Fibroblast of mammary gland (primary cell): ENCODE data around the gene KRT13.

Source experiments
- DNase-seq: peaks from one replicate; pipeline ENCODE4 v3.0.0-alpha.2; 2010; ENCODE audit warnings: low read depth
- H3K4me3 ChIP-seq: 2 replicates; pipeline ENCODE4 v1.5.1; 2011; ENCODE audit warnings: low read depth, mild to moderate bottlenecking, low read length, moderate library complexity; ENCODE audit not compliant: control insufficient read depth
- TF ChIP-seq, protein P1 (sequence below): conservative IDR thresholded peaks from 2 replicates; pipeline ENCODE4 v1.5.1; 2011; ENCODE audit warnings: low read depth, low read length, inconsistent platforms; ENCODE audit not compliant: control insufficient read depth, insufficient read depth

Gene KRT13

DNA sequence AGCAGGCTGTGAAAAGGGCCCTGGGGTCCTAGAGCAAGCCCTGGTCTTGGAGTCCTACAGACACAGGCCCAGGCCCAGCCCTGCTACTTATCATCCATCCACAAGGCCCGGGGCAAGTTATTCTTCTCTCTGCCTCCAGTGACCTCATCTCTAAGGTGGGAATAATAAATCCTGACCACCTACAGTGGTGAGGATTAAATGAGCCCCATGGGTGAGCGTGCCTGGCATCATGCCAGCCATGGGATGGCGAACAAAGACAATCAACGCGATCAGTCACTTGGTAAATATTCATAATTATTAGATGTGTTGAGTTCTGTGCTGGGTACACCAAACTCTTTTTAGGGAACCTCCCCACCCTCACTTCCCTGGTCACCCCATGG, 7.7 kb upstream of the KRT13 start:
- no peak for DNase-seq
- TF ChIP-seq, protein P1, sequence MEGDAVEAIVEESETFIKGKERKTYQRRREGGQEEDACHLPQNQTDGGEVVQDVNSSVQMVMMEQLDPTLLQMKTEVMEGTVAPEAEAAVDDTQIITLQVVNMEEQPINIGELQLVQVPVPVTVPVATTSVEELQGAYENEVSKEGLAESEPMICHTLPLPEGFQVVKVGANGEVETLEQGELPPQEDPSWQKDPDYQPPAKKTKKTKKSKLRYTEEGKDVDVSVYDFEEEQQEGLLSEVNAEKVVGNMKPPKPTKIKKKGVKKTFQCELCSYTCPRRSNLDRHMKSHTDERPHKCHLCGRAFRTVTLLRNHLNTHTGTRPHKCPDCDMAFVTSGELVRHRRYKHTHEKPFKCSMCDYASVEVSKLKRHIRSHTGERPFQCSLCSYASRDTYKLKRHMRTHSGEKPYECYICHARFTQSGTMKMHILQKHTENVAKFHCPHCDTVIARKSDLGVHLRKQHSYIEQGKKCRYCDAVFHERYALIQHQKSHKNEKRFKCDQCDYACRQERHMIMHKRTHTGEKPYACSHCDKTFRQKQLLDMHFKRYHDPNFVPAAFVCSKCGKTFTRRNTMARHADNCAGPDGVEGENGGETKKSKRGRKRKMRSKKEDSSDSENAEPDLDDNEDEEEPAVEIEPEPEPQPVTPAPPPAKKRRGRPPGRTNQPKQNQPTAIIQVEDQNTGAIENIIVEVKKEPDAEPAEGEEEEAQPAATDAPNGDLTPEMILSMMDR, result no peak
- H3K4me3 ChIP-seq, result no peak overlapping the region

DNA sequence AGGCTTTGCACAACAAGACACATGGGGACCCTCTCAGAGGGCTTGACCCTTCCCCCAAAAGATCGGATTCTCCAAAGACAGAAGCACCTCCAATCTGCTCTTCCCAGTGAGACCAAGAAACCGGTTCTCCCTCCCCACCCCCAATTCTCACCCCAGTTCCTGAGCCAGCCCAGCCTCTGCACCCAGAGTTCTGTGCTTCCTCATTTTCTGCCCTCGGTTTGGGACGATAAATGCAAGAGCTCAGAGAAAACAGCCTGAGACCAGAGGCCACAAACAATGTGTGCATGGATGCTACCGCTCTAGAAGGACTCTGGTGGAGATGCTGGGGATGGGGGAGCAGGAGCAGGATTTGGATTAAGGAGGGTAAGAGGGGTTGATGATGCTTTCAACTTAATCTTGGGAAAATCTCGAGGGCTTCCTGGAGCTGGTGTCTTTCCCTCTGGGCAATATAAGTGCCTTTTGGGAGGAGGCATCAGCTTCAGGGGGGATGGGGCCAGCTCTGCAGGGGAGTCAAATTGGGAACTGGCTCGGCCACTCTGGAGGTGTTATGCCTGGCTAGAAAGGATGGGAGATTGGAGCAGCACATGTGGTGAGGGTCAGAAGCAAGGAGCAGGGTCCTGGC, 7.2 kb upstream of the KRT13 start:
- TF ChIP-seq, protein P1, result no peak
- H3K4me3 ChIP-seq, result no peak overlapping the region
- no peak for DNase-seq

DNA sequence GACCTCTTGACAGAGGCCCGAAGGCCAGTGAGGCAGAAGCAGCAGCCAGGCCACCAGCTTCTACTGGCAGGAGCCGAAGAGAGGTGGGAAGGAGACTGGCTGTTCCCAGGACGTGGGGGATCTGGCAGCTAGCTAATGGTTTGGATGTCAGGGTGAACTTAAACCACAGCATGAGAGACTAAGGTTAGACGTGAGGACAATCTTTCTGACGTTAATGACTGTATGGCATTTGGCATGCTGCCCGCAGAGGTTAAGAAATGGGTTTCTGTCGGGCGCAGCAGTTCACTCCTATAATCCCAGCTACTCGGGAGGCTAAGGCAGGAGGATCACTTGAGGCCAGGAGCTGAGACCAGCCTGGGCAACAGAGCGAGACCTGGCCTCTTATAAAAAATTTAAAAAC, 6.3 kb upstream of the KRT13 start:
- TF ChIP-seq, protein P1, result no peak
- H3K4me3 ChIP-seq, result no peak overlapping the region
- DNase-seq, result no peak

DNA sequence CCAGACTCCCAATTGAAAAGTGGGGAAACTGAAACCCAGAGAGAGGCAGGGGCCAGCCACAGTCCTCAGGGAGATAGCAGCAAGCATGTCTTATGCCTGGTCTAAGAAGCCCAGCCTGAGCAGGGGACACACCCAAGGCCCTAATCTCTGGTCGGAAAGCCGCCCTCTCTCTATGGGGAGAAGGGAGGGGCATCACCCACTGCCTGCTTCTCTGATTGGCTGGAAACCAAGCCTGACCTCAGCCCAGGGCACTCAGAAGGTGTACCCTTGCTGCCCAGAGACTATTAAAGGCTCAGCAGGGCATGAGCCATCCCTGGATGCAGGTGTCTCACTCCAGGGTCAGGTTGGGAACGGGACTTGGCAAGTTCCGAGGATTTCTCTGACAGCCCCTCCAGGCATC, 5.7 kb upstream of the KRT13 start:
- no peak overlapping the region for H3K4me3 ChIP-seq
- DNase-seq, result no peak
- TF ChIP-seq, protein P1, result no peak

DNA sequence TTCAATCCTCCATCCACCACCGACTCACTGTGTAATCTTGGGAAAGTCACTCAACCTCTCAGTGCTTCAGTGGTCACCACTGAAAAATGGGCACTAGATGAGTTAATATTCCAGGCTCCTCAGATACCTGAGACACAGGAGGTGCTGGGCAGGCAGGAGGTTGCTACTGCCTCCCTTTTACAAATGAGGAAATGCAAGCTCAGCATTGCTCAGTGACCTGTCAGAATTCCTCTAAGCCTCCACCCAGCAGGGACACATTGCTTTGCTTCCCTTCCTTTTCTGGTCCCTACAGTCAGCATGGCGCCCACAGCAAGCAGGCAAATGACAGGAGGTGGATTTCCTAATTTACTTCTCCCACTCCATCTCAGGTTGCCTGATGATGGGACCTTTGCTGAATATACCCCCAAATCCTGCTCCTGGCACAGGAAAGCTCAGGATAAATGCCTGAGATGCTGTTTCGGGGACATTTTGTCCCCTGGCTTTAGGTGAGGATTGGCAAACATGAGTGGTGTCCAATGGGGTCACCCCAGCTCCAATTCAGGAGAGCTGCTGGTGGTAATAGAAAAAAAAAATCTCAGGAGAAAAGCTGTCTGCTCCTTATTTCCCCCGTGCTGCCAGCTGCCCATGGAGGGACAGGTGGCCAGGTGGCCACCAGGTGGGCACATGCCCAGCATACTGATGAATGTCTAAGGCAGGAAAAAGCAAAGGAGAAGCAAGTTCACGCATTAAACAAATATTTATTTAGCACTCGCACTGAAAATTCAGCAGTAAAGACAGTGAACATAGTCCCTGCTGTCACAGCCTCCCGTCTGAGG, 5.0 kb upstream of the KRT13 start:
- no peak overlapping the region for H3K4me3 ChIP-seq
- no peak for DNase-seq
- TF ChIP-seq, protein P1, result no peak

DNA sequence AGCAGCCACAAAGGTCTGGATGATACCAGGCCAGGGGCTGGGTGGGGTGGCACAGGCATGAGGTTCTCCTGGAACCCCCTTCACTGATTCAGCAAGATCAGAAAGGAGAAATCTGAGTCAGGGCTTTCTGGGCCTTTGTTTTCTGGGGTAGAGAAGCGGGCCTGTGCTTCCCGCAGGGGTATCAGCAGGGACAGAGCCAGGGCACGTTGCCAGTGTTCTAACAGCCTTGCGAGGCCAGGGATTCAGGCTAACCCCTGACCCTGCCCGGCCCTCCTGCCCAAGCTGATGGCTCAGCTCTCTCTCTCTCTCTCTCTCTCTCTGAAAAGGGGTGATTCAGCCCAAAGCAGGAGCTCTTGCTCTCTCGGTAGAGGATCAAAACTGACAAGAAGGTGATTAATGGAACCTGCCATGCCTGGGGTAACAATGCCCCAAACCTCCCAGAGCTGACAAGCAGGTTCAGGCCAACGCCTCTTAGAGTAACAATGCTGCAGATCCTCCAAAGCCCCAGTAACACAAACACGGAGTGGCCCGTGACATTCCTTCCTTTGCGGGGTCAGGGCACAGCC, 2.0 kb upstream of the KRT13 start:
- TF ChIP-seq, protein P1, result no peak

More for the DNA sequence above, 2.0 kb upstream of the KRT13 start:
- no peak for DNase-seq
- H3K4me3 ChIP-seq, result no peak overlapping the region
